Right ventricle myocardium superior (tissue), 1 donor: ENCODE results near the gene NPAS3. TPM values are rescaled to one million over a fixed set of nuclear protein-coding genes. Genes with fewer than 3 reads are reported as not detected.

Experiments used
- ATAC-seq: fragments of 200-7000 bp; cut with Tn5 transposase; one replicate; pipeline ENCODE4 v1.9.1; 2020; ENCODE audit warnings: mild to moderate bottlenecking; ENCODE audit not compliant: poor library complexity
- DNase-seq: peaks from one replicate; pipeline ENCODE4 v3.0.0-alpha.2; 2020
- intact Hi-C: fragments of 100-400 bp; cut with DNase I; formaldehyde crosslinking; loops from one replicate; pipeline ENCODE4 v1.11.2; 2022
- total RNA-seq: library from RNA; stranded (reverse); fragmentation: NEBNext Ultra II Directional; extraction: Animal tissue kit (Norgen Biotek cat#: 25700); gene quantifications from one replicate; pipeline ENCODE4 v1.2.1, GENCODE V29; 2021
- donor health status: DM: no; HTN: yes; CAD: no; lungs with severe emphysema.

NPAS3 gene
- total RNA-seq, 1 donor from 2014 or later, result 1.7 TPM

DNA sequence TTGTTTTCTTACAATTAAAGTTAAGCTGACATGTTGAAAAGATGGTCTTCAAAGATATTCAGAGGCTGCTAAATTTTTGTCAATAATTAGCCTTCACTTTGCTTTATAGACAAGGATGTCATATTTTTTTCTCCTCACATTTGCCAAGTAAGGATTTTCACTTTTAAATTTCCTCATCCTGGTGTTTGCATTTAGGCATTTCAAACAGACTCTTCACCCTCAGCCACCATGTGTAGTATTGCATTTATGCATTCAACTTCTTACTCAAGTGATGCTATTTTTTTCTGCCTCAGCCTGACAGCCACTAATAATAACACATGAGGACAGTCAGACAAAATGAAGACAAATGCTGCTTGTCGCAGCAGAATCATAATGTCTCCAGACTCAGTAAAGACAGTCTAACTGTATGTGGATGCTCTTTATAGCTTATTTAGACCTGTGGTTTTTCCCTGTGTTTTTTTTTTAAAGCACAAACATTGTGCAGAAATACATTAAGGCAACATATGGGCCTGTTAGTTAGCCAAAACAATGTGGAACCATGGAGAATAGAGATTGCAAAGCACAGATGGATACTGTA, 481.5 kb downstream of the NPAS3 start:
- intact Hi-C loops, result no loop called here
- ATAC-seq (no peak), DNase-seq (no peak)

DNA sequence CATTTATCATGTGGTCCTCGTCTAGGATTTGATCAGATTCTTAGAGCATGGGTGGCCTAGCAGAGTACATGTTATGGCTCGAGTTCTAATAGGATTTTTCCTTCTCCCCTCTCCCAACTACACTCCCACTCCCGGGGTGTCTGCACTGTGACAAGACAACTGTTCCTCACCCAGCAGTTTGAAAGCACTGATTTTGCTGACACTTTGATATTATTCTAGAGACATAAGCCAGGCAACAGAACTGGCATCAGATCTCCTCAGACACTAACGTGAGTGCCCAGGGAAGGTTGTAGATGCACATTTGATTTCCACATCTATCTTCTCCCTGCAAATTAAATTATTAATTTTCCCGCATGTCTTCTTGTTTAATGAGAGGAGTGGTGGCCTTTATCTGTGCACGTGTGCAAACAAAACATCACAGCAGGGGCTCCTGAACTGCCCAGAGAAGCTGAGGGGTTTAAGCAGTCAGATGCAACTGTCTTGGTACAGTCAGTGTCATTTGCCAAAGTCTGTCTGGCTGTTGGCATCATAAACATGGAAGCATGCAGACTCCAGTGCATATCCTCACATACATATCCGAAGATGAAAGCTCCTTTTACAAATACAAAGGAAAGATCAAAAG, 491.8 kb downstream of the NPAS3 start:
- DNase-seq, result no peak
- intact Hi-C loops, result no loop called here
- ATAC-seq, result no peak

DNA sequence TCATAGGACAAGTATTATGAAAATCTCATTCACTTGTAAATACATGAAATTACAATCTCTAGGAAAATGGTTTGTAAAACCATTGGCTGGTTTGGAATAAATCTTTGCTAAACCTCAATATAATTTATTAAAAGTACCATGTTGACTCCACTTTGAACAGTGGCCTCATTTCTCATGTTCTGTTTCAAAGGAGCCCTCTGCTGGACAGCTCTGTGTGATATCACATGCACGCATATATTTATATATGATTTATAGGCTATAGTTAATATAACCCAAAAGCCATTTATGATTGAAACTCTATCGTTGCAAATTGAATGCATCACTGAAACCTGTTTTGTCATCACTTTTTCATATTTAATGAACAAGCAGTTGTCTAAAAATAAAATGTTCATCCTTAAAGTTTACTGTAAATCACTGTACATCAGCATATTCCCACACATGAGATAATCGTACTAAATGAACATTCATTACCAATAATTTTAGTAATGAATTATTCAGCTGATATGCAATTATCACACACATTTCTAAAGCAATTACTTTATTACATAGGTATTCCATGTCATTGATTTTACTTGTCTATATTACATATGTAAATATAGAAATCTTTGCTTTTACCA, 493.8 kb downstream of the NPAS3 start:
- intact Hi-C loops, result no loop called here
- DNase-seq (no peak), ATAC-seq (peak; percentile 46)

GRCh38 chr14:33433396-33433795, 494.7 kb downstream of the NPAS3 start:
- no peak for ATAC-seq

DNA sequence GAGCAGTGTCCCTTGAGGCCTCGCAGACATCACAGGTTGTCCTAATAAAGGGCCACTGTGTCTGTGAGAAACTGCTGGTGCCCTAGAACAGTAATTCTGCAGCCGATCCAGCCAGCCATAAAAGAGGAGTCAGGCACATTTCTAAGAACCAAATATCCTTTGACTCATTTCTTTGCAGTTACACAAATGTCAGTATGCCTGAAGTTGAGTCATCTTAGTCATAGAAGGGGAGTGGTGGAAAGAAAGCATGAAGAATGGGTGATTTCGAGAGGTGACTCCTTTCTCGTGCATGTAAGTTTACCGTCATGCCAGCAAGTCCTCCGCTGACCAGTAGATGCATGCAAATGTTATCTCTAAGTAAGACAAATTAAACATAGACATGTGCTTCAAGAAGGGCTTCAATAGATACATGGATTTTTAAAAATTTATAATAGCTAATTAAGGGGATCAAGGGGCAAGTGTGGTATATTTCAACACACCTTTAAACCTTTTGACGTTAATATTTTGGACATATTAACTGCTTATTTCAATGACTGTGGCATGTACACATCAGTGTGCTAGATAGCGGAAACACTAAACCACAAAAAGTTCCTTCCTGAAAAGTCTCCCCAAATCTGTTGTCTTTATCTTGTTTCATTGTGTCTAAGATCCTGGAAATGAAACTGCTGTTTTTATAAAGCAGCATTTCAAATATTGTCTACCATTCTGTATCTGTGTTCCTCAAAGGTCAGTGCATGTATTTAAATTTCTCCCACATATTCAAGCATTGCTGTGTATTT, 497.4 kb downstream of the NPAS3 start:
- ATAC-seq (no peak), DNase-seq (no peak)
- intact Hi-C loops, result no loop called here

More at GRCh38 chr14:33433396-33433795, 494.7 kb downstream of the NPAS3 start:
- intact Hi-C loops, result no loop called here
- DNase-seq, result no peak

DNA sequence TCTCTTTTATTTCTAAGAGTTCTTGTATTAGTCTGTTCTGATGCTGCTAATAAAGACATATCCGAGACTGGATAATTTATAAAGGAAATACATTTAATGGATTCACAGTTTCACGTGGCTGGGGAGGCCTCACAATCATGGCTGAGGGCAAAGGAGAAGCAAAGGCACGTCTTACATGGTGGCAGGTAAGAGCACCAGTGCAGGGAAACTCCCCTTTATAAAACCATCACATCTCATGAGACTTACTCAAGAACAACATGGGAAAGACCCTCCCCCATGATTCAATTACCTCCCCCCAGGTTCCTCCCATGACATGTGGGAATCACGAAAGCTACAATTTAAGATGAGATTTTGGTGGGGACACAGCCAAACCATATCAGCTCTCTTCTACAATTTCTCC, 503.0 kb downstream of the NPAS3 start:
- intact Hi-C loops, result no loop called here
- DNase-seq (no peak), ATAC-seq (no peak)

- intact Hi-C loops, result no loop called here
- ATAC-seq (no peak), DNase-seq (no peak)
Measured at GRCh38 chr14:33444136-33444535, 505.5 kb downstream of the NPAS3 start.

- intact Hi-C loops, result no loop called here
- no peak for DNase-seq
- ATAC-seq, result no peak
Measured at GRCh38 chr14:33449268-33449667, 510.6 kb downstream of the NPAS3 start.

GRCh38 chr14:33449703-33450395, 511.2 kb downstream of the NPAS3 start:
- ATAC-seq (no peak), DNase-seq (no peak)
- intact Hi-C loops, result no loop called here

DNA sequence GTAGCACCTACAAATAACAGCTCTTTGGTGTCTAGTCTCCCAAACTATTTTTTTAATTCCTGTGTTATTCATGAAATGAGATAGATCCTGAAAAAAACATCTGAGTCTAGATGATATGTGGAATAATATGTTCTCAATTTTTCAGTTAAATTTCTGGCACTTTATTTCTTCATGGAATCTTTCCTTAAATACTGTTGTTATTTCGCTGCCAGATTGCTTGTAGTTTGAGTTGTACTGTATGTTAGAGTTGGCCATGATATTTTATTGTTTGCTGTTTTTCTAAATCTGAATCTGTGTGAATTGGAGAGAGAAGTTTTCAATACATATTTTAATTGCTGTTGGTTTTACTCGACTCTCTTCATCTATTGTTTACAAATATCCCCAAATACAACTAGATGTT, 511.7 kb downstream of the NPAS3 start:
- ATAC-seq, result no peak
- no peak for DNase-seq
- intact Hi-C loops, result no loop called here

GRCh38 chr14:33451211-33451610, 512.5 kb downstream of the NPAS3 start:
- ATAC-seq, result peak; percentile 75
- intact Hi-C loops, result no loop called here
- DNase-seq, result no peak

GRCh38 chr14:33452995-33453394, 514.3 kb downstream of the NPAS3 start:
- intact Hi-C loops, result no loop called here
- ATAC-seq, result no peak
- no peak for DNase-seq

GRCh38 chr14:33454022-33454595, 515.4 kb downstream of the NPAS3 start:
- intact Hi-C loops, result no loop called here
- ATAC-seq (no peak), DNase-seq (no peak)

DNA sequence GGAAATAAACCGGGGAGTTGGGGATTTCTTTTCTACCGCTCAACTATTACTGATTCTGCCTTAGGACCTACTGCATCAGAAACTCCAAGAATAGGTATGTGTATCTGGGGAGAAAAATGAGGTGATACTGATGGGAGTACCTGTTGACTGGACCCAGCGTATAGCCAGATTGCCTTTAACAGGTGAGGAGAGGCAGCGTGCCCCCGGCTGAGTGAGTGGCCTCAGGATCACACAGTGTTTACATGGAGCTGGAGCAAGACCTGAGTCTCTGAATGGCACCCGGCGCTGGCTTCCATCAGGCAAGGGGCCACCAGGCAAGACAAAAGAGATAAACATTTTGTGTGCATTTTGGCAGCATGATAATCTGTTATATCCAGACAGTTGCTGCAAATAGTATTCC, 516.0 kb downstream of the NPAS3 start:
- intact Hi-C loops, result no loop called here
- ATAC-seq, result no peak
- DNase-seq, result no peak

DNA sequence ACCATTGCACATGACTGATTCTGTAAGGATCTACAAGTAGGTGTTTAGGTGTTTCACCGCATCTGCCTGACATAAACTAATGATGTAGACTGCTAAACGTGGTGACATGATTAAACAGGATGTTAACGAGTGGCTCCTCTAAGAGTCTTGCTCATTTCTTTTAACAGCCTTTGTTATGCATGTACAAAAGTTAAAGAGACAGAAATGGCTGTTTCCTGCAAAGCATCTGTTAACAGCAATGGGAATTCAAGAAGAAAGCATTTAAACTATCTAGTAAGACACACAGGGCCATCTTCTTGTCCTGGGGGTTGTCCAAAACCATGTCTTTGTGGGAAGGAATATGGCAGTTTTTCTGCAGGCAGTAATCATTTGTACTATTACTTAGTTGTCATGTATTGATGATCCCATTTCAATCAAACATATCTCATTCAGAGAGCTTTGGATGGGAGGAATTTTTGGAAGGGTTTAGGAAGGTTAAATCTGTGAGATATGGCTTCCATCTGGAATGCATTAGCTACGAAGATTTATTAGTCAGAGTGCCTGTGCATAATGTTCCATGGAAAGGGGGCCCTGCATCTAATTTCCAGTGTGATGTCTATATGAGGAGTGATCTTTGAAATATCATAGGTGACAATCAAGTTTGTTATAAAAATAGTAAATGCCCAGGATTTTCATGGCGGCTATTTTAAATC, 517.1 kb downstream of the NPAS3 start:
- ATAC-seq, result no peak
- intact Hi-C loops, result no loop called here
- no peak for DNase-seq

GRCh38 chr14:33457021-33457420, 518.3 kb downstream of the NPAS3 start:
- intact Hi-C loops, result no loop called here
- DNase-seq (no peak), ATAC-seq (no peak)

DNA sequence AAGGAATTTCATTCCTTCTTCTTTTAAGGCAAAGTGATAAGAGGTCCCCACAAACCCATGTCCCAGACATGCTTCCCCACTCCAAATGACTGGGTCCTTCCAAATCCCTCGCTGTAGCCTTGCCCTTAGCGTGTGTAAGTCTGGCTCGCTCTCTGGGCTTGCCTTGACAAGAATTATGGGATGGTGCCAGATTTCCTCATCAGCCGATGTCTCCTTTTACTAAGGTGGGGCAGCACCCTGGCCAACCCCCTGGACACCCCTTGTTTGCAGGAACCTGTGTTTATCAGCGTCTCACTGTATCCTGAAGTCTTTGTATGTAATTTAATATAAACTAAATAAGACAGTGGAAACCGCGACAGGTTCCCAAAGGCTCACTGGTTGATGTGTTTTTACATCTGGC, 518.9 kb downstream of the NPAS3 start:
- intact Hi-C loops, result no loop called here
- ATAC-seq (no peak), DNase-seq (no peak)

- ATAC-seq (no peak), DNase-seq (no peak)
- intact Hi-C loops, result no loop called here
Measured at GRCh38 chr14:33460164-33460563, 521.5 kb downstream of the NPAS3 start.
